A549 treated with ZK216348 at 1 μM for 4 hours (cell line): Measurements from ENCODE around the gene RTF1. TPM values are rescaled to one million over a fixed set of nuclear protein-coding genes. Genes with fewer than 3 reads are reported as not detected.

Experiments
- total RNA-seq: library from RNA; stranded (reverse); fragments of 200-300 nt; extraction: Qiagen RNA extraction; gene quantifications from 5 replicates; pipeline ENCODE4 v1.2.3, GENCODE V29; 2022; ENCODE audit warnings: low read depth

Gene RTF1
- total RNA-seq, result 16.4 to 27.7 TPM (median 20.7 TPM) in 5 replicates

DNA sequence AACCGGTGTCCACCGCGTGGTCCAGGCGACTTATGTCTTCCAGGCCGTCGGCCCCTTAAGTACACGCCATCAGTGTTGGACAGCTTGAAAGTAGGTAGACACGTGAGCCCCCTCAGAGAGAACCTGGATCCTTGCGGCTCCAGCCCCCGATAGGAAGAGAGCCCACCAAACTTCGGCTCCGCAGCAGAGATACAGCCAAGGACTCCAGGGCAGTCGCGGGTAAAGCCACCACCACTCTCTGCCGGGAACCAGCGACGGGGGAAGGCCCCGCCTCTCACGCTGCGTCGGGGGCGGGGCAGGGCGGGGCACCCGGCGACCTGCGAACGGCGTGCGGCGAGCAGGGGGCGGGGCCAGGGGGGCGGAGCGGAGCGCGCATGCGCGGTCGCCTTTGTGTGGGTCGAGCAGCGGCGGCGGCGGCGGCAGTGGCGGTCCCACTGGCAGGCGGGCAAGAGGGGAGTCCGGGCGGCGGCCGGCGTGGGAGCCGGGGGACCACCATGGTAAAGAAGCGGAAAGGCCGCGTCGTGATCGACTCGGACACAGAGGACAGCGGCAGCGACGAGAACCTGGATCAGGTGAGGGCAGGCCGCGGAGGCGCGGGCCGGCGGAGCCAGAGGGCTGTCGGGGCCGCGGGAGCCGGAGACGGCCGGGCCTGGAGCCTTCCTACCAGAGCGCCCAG, at the start of gene RTF1:
TSS of gene RTF1 (plus strand) at position 354 of the 676 bp plus-strand sequence. CDS start at position 375, 21 bp downstream.

GRCh38 chr15:41493205-41493901, 76.5 kb downstream of the RTF1 start, which contains the start of gene ITPKA:
TSS of gene ITPKA (plus strand) at chr15:41493874. CDS start at chr15:41493928, 54 bp downstream.

GRCh38 chr15:41513506-41514227, 96.8 kb downstream of the RTF1 start, which contains the start of gene LTK:
TSS of gene LTK (minus strand) at chr15:41513827. CDS start at chr15:41513709, 118 bp downstream.

Other genes with a start within 250 kb of the RTF1 start
- not detected in 5 replicates for gene EXD1, start 186.3 kb upstream of the RTF1 start, total RNA-seq
- 53.4 to 67.2 TPM (median 55.8 TPM) in 5 replicates for gene CHP1, start 185.8 kb upstream of the RTF1 start, total RNA-seq
- 11.9 to 15.8 TPM (median 13.8 TPM) in 5 replicates for gene OIP5, start 84.5 kb upstream of the RTF1 start, total RNA-seq
- 60.4 to 83.0 TPM (median 69.7 TPM) in 5 replicates for gene NUSAP1, start 84.2 kb upstream of the RTF1 start, total RNA-seq
- gene NDUFAF1, start 14.6 kb upstream of the RTF1 start, total RNA-seq, result 12.2 to 18.5 TPM (median 13.5 TPM) in 5 replicates
- gene ITPKA, start 76.8 kb downstream of the RTF1 start, total RNA-seq, result 2.0 to 4.3 TPM (median 3.3 TPM) in 5 replicates
- gene LTK, start 96.7 kb downstream of the RTF1 start, total RNA-seq, result 0.05 to 0.20 TPM (median 0.13 TPM) in 5 replicates
- gene RPAP1, start 127.2 kb downstream of the RTF1 start, total RNA-seq, result 7.3 to 13.4 TPM (median 13.0 TPM) in 5 replicates
- 13.0 to 15.5 TPM (median 14.3 TPM) in 5 replicates for gene TYRO3, start 142.1 kb downstream of the RTF1 start, total RNA-seq
- gene MGA, start 243.3 kb downstream of the RTF1 start, total RNA-seq, result 5.9 to 8.2 TPM (median 7.4 TPM) in 5 replicates